H1 (cell line): ENCODE measurements around the gene NABP2. TPM values are rescaled to one million over a fixed set of nuclear protein-coding genes. Genes with fewer than 3 reads are reported as not detected.

Experiments
- CTCF ChIA-PET: fragments of 300-600 bp; sonication (Branson Sonifier 250); formaldehyde crosslinking; loops from one replicate; lab custom pipeline; 2021; ENCODE audit not compliant: partially characterized antibody; lab: Charles Lee
- POLR2A ChIA-PET: fragments of 300-600 bp; sonication (Branson Sonifier 250); formaldehyde crosslinking; loops from one replicate; lab custom pipeline; 2021; ENCODE audit warnings: inconsistent platforms; ENCODE audit not compliant: partially characterized antibody; lab: Charles Lee
- DNase-seq, 2 experiments: peaks; one replicate each; pipeline versions ENCODE4 v3.0.0 to v3.0.0-alpha.2; 2010 to 2022; ENCODE audit warnings: low spot score in 2 of 2, low read depth in 1 of 2, mixed read lengths in 1 of 2
- FAIRE-seq: peaks from 2 replicates; lab custom pipeline; 2011; peaks lifted over from hg19 to GRCh38; lab: Jason Lieb, UNC
- H2AFZ ChIP-seq: 2 replicates; pipeline ENCODE4 v1.8.1; 2012; ENCODE audit warnings: low read length, inconsistent platforms
- H2AK5ac ChIP-seq: 2 replicates; pipeline ENCODE4 v1.6.1; 2013; ENCODE audit warnings: low read depth, low read length
- H2BK120ac ChIP-seq: replicated peaks from 2 replicates; pipeline ENCODE3; 2013; ENCODE audit warnings: low read depth, low read length, inconsistent platforms
- H2BK12ac ChIP-seq: 2 replicates; pipeline ENCODE4 v1.6.1; 2013; ENCODE audit warnings: low read depth, low read length
- H2BK15ac ChIP-seq: 2 replicates; pipeline ENCODE4 v1.6.1; 2013; ENCODE audit warnings: low read length
- H2BK20ac ChIP-seq: 2 replicates; pipeline ENCODE4 v1.6.1; 2013; ENCODE audit warnings: low read length
- H2BK5ac ChIP-seq: 2 replicates; pipeline ENCODE4 v1.6.1; 2013; ENCODE audit warnings: low read depth, low read length
- H3K14ac ChIP-seq: 2 replicates; pipeline ENCODE4 v1.6.1; 2013; ENCODE audit warnings: inconsistent platforms; ENCODE audit not compliant: insufficient read length
- H3K18ac ChIP-seq: 2 replicates; pipeline ENCODE4 v1.6.1; 2013; ENCODE audit warnings: low read length; ENCODE audit errors: extremely low read depth
- H3K23ac ChIP-seq: 2 replicates; pipeline ENCODE4 v1.6.1; 2013; ENCODE audit warnings: inconsistent platforms; ENCODE audit not compliant: insufficient read length
- H3K23me2 ChIP-seq: 2 replicates; pipeline ENCODE4 v1.6.1; 2013; ENCODE audit warnings: low read depth, low read length
- H3K27ac ChIP-seq: 2 replicates; pipeline ENCODE4 v1.6.1; 2011; ENCODE audit warnings: low read depth, low read length, inconsistent platforms
- H3K27me3 ChIP-seq, 4 experiments: replicated peaks in 1 of 4; 1 replicate in 1 of 4; 2 replicates in 3 of 4; pipeline versions ENCODE4 v1.6.1 to v1.8.1; 2011 to 2013; ENCODE audit warnings: low read length in 3 of 4, mild to moderate bottlenecking in 3 of 4, inconsistent platforms in 2 of 4, mixed read lengths in 2 of 4, moderate library complexity in 1 of 4; ENCODE audit not compliant: control insufficient read depth in 3 of 4, insufficient read depth in 3 of 4; ENCODE audit errors: extremely low read depth in 1 of 4
- H3K36me3 ChIP-seq, 4 experiments: 2 replicates each; pipeline versions ENCODE4 v1.6.1 to v1.8.1; 2011 to 2013; ENCODE audit warnings: mild to moderate bottlenecking in 4 of 4, low read length in 3 of 4, moderate library complexity in 2 of 4, control low read depth in 1 of 4, inconsistent platforms in 1 of 4; ENCODE audit not compliant: insufficient read depth in 4 of 4, control insufficient read depth in 2 of 4
- H3K4ac ChIP-seq: replicated peaks from 2 replicates; pipeline ENCODE3; 2013; ENCODE audit warnings: low read length, low read depth, mixed read lengths, inconsistent platforms; ENCODE audit not compliant: insufficient read length
- H3K4me1 ChIP-seq, 4 experiments: replicated peaks in 1 of 4; 1 replicate in 1 of 4; 2 replicates in 3 of 4; pipeline versions ENCODE4 v1.6.1 to v1.8.1; 2011 to 2013; ENCODE audit warnings: low read length in 3 of 4, inconsistent platforms in 2 of 4, mixed read lengths in 1 of 4; ENCODE audit not compliant: insufficient read depth in 4 of 4, control insufficient read depth in 3 of 4
- H3K4me2 ChIP-seq, 2 experiments: 2 replicates each; pipeline versions ENCODE4 v1.6.1 to v1.8.1; 2011 to 2013; ENCODE audit warnings: low read depth in 2 of 2, low read length in 2 of 2, control low read depth in 1 of 2, inconsistent platforms in 1 of 2, mild to moderate bottlenecking in 1 of 2; ENCODE audit not compliant: insufficient read depth in 1 of 2
- H3K4me3 ChIP-seq, 4 experiments: fragments of 200-600, 300-600 bp in 1 of 4; sonication (generic), shearing (Covaris generic), sonication (Bioruptor Twin) in 1 of 4; 2 replicates each; pipeline versions ENCODE4 v1.5.1 to v1.8.1; 2011 to 2016; ENCODE audit warnings: low read length in 4 of 4, low read depth in 3 of 4, control low read depth in 2 of 4, inconsistent platforms in 2 of 4, mild to moderate bottlenecking in 2 of 4, mixed read lengths in 1 of 4, moderate library complexity in 1 of 4; ENCODE audit not compliant: insufficient read depth in 2 of 4; ENCODE audit errors: extremely low read depth in 1 of 4
- H3K56ac ChIP-seq: replicated peaks from 2 replicates; pipeline ENCODE3; 2013; ENCODE audit warnings: low read depth, mild to moderate bottlenecking, mixed read lengths, low read length, inconsistent platforms; ENCODE audit not compliant: insufficient read length
- H3K79me1 ChIP-seq: 2 replicates; pipeline ENCODE4 v1.6.1; 2013; ENCODE audit warnings: low read depth, low read length, control low read depth
- H3K79me2 ChIP-seq, 2 experiments: 2 replicates each; pipeline versions ENCODE4 v1.6.1 to v1.8.1; 2012 to 2013; ENCODE audit warnings: low read length in 2 of 2, mild to moderate bottlenecking in 2 of 2, inconsistent platforms in 1 of 2; ENCODE audit not compliant: insufficient read depth in 2 of 2, control insufficient read depth in 1 of 2
- H3K9ac ChIP-seq, 4 experiments: replicated peaks in 1 of 4; 1 replicate in 1 of 4; 2 replicates in 3 of 4; pipeline versions ENCODE4 v1.6.1 to v1.8.1; 2011 to 2013; ENCODE audit warnings: low read depth in 3 of 4, low read length in 3 of 4, control low read depth in 2 of 4, mild to moderate bottlenecking in 2 of 4, moderate library complexity in 2 of 4, inconsistent platforms in 1 of 4; ENCODE audit errors: extremely low read depth in 1 of 4
- H3K9me3 ChIP-seq, 2 experiments: 2 replicates each; pipeline versions ENCODE4 v1.6.1 to v1.8.1; 2012 to 2013; ENCODE audit warnings: mild to moderate bottlenecking in 2 of 2, moderate library complexity in 2 of 2, control low read depth in 1 of 2, inconsistent platforms in 1 of 2, low read depth in 1 of 2, low read length in 1 of 2, mixed read lengths in 1 of 2; ENCODE audit not compliant: insufficient read depth in 2 of 2
- H4K20me1 ChIP-seq, 2 experiments: replicated peaks in 1 of 2; 2 replicates each; pipeline versions ENCODE3 to v1.8.1; 2011 to 2013; ENCODE audit warnings: inconsistent platforms in 2 of 2, low read length in 2 of 2, mild to moderate bottlenecking in 1 of 2; ENCODE audit not compliant: insufficient read depth in 2 of 2, control insufficient read depth in 1 of 2
- H4K5ac ChIP-seq: 2 replicates; pipeline ENCODE4 v1.6.1; 2013; ENCODE audit warnings: low read length, low read depth, mixed read lengths, inconsistent platforms; ENCODE audit not compliant: insufficient read length
- H4K8ac ChIP-seq: 2 replicates; pipeline ENCODE4 v1.8.0; 2013; ENCODE audit warnings: mild to moderate bottlenecking, moderate library complexity, low read length, inconsistent platforms; ENCODE audit not compliant: insufficient read depth; ENCODE audit errors: extremely low read depth
- H4K91ac ChIP-seq: replicated peaks from 2 replicates; pipeline ENCODE3; 2013; ENCODE audit warnings: low read length, mixed read lengths, inconsistent platforms; ENCODE audit not compliant: insufficient read length
- CBX5 ChIP-seq: fragments of 300-800, 300-1000 bp; sonication (generic); IDR thresholded peaks from 2 replicates; pipeline ENCODE4 v1.7.1; 2016; ENCODE audit warnings: antibody characterized with exemption, low read length, low read depth
- GTF2F1 ChIP-seq: IDR thresholded peaks from 2 replicates; pipeline ENCODE4 v1.6.1; 2012; ENCODE audit warnings: low read depth, low read length, improper control_type of control experiment, borderline replicate concordance
- KDM5A ChIP-seq: fragments of 200-600 bp; IDR thresholded peaks from 2 replicates; pipeline ENCODE4 v1.7.1; 2012; ENCODE audit warnings: mild to moderate bottlenecking, low read length, inconsistent platforms, mixed read lengths
- NRF1 ChIP-seq: IDR thresholded peaks from 2 replicates; pipeline ENCODE4 v1.6.1; 2011; ENCODE audit warnings: mild to moderate bottlenecking, low read depth, low read length, improper control_type of control experiment
- POLR2AphosphoS5 ChIP-seq: IDR thresholded peaks from 2 replicates; pipeline ENCODE4 v1.6.1; 2011; ENCODE audit warnings: low read depth, low read length
- RXRA ChIP-seq: IDR thresholded peaks from 2 replicates; pipeline ENCODE4 v1.6.1; 2011; ENCODE audit warnings: low read depth, mild to moderate bottlenecking, low read length, moderate library complexity; ENCODE audit not compliant: insufficient read depth
- SIRT6 ChIP-seq: IDR thresholded peaks from one replicate; pipeline ENCODE4 v1.7.1; 2012; ENCODE audit warnings: low read length, inconsistent platforms
- SP1 ChIP-seq: IDR thresholded peaks from 2 replicates; pipeline ENCODE4 v1.6.1; 2011; ENCODE audit warnings: low read depth, low read length
- SP2 ChIP-seq: IDR thresholded peaks from 2 replicates; pipeline ENCODE4 v1.6.1; 2012; ENCODE audit warnings: mild to moderate bottlenecking, low read length, inconsistent platforms
- TAF7 ChIP-seq: optimal IDR thresholded peaks from 2 replicates; pipeline ENCODE3; 2011; ENCODE audit warnings: low read depth, mild to moderate bottlenecking, inconsistent platforms, low read length, moderate library complexity, borderline replicate concordance
- WGBS, 2 experiments: shearing (Covaris generic) in 1 of 2; methylation state at CpG; one replicate each; pipeline versions ENCODE4 v1.1.6 to v1.1.7; 2013 to 2015; ENCODE audit warnings: low lambda C conversion rate in 2 of 2, mixed read lengths in 2 of 2, inconsistent platforms in 1 of 2, low coverage in 1 of 2, missing lambda C conversion rate in 1 of 2; ENCODE audit not compliant: insufficient replicate concordance in 2 of 2, insufficient coverage in 1 of 2, insufficient read length in 1 of 2; ENCODE audit errors: extremely low coverage in 1 of 2, missing lambda C conversion rate in 1 of 2; 5-methylcytosine and 5-hydroxymethylcytosine counted together
- polyA plus RNA-seq, 7 experiments: library from polyadenylated mRNA; depleted of rRNA in 3 of 7; stranded (reverse) in 5 of 7; unstranded in 2 of 7; fragments of >200 nt in 5 of 7; fragments of 200-250 nt in 2 of 7; gene quantifications; 1 replicate in 5 of 7; 2 replicates in 1 of 7; 4 replicates in 1 of 7; pipeline versions ENCODE4 v1.2.1 to v1.2.3, GENCODE V29; 2011 to 2013; ENCODE audit warnings: missing spikeins in 2 of 7, mixed read lengths in 2 of 7
- total RNA-seq: library from RNA; stranded (reverse); fragmentation: NEBNext Ultra II Directional; extraction: Animal tissue kit (Norgen Biotek cat#: 25700); gene quantifications from 2 replicates; pipeline ENCODE4 v1.2.1, GENCODE V29; 2021
- TF ChIP-seq, protein P1 (sequence below): IDR thresholded peaks from 2 replicates; pipeline ENCODE4 v1.6.1; 2012; ENCODE audit warnings: inconsistent platforms

The NABP2 gene
- total and polyA plus RNA-seq, 2 of the 8 experiments (the other 6 are each of a cell fraction or from before 2014, with no cell fraction given), result 58.1 to 67.5 TPM

DNA sequence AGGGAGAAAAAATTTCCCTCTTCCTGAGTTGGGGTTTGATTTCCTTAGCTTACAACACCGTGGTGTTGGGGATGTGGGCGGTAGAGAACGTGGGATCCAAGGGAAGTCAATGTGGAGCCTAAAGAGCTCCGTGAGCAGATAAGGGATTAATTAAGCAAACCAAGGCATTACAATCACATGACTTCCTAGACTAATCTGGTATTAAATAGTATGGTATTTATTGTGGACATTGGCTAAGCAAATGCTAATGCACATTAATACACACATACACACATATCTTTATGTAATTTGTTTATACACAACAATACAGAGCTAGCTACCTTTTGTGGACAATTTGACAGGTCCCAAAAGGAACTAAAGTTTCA, 1.6 kb upstream of the NABP2 start:
- WGBS, 2 experiments, result 62% methylated on average over 4 of the region's 4 CpGs; no CpG with 5 or more reads in 1 of the 2 experiments
- Histone ChIP-seq H2BK20ac (no peak overlapping the region), H3K18ac (0 out of 2 replicates have a peak overlapping the region, but pooled peaks have one; percentile 94), H3K4me1 (peaks cover 3 to 13% (median 6%) of the 10 kb centered on the region in 4 experiments; a peak in 6 of 7 replicates), H2AK5ac (no peak overlapping the region), H3K4me3 (peak overlapping the region; percentile 67 to 94 (median 86)), H3K27me3 (no peaks in the 10 kb centered on the region), H3K36me3 (peaks cover 0 to 4% (median 2%) of the 10 kb centered on the region in 4 experiments; a peak in 2 of 8 replicates), H3K79me1 (peaks cover 9% of the 10 kb centered on the region), H4K20me1 (peaks cover 0 to 3% of the 10 kb centered on the region in 2 experiments), H3K56ac (no peak overlapping the region), H3K23me2 (peaks cover 22% of the 10 kb centered on the region), H4K5ac (peak overlapping the region; percentile 1), H3K27ac (peak overlapping the region; percentile 86), H4K8ac (no peak overlapping the region), H2BK120ac (no peak overlapping the region), H2BK12ac (0 out of 2 replicates have a peak overlapping the region, but pooled peaks have one; percentile 77), H4K91ac (no peak overlapping the region), H3K23ac (no peak overlapping the region), H3K9me3 (no peaks in the 10 kb centered on the region), H3K4me2 (peak overlapping the region; percentile 85 to 100), H2BK15ac (no peak overlapping the region), H3K14ac (no peak overlapping the region), H2AFZ (no peak overlapping the region), H3K79me2 (peaks cover 0 to 23% of the 10 kb centered on the region in 2 experiments; a peak in 2 of 4 replicates), H3K9ac (peak overlapping the region in 3 of 4 experiments; percentile 66 to 85 (median 76); a peak in 4 of 7 replicates), H3K4ac (peak overlapping the region; percentile 28), H2BK5ac (peak overlapping the region; percentile 89)
- ChIA-PET POLR2A (interaction anchor here (0.7 to 9.8 kb wide), 34 partner anchors 9 to 1298 kb away, joined by 3 to 203 read pairs (median 8); partner anchors contain the start of genes ANKRD52, CNPY2, COQ10A and DDIT3), CTCF (interaction anchor here (0.7 to 4.2 kb wide), 31 partner anchors 9 to 414 kb away, joined by 3 to 89 read pairs (median 6); partner anchors contain the start of genes ANKRD52, COQ10A, ERBB3 and SMARCC2)
- FAIRE-seq, result no peak
- DNase-seq, result no peak
- TF ChIP-seq SP1, result no peak
- no peak for TF ChIP-seq SIRT6
- TF ChIP-seq CBX5, result no peak
- no peak for TF ChIP-seq RXRA
- no peak for TF ChIP-seq SP2
- TF ChIP-seq TAF7, result no peak
- no peak for TF ChIP-seq POLR2AphosphoS5
- TF ChIP-seq KDM5A, result no peak
- TF ChIP-seq, protein P1, sequence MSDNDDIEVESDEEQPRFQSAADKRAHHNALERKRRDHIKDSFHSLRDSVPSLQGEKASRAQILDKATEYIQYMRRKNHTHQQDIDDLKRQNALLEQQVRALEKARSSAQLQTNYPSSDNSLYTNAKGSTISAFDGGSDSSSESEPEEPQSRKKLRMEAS, result no peak
- no peak for TF ChIP-seq GTF2F1
- no peak for TF ChIP-seq NRF1
